HCT116 (cell line): Measurements from ENCODE around the gene CACNA1C. TPM values are rescaled to one million over a fixed set of nuclear protein-coding genes. Genes with fewer than 3 reads are reported as not detected.

ENCODE experiments used
- ATAC-seq: fragments of 200-7000 bp; cut with Tn5 transposase; 2 replicates; pipeline ENCODE4 v1.9.1; 2020; ENCODE audit warnings: mild to moderate bottlenecking, moderate library complexity
- BruUV-seq: library from RNA; stranded (reverse); fragments of 400-500 nt; replicated peaks from 2 replicates; lab custom pipeline; 2021; lab: Mats Ljungman, UMichigan
- CTCF ChIA-PET: fragments of 300-600 bp; sonication (Branson Sonifier 250); formaldehyde crosslinking; loops from one replicate; lab custom pipeline; 2021; ENCODE audit warnings: antibody characterized with exemption; lab: Charles Lee
- POLR2A ChIA-PET: fragments of 300-600, 350-600 bp; sonication (Branson Sonifier 250); formaldehyde crosslinking; loops from one replicate; lab custom pipeline; 2021; ENCODE audit warnings: antibody characterized with exemption; lab: Charles Lee
- RAD21 ChIA-PET, 2 experiments: fragments of 300-600 bp; sonication (Branson Sonifier 250); formaldehyde crosslinking; loops; one replicate each; lab custom pipeline; 2023; ENCODE audit warnings: low total read pairs in 2 of 2; ENCODE audit not compliant: uncharacterized antibody in 2 of 2, unreplicated experiment in 2 of 2, low non-redundant PET in 1 of 2; lab: Charles Lee
- DNase-seq: peaks from one replicate; pipeline ENCODE4 v3.0.0-alpha.2; 2010; ENCODE audit warnings: low read depth, low spot score
- H2AFZ ChIP-seq: fragments of 200-600 bp; shearing (Covaris generic), sonication (generic); 2 replicates; pipeline ENCODE4 v1.6.1; 2017; ENCODE audit warnings: low read depth, mixed run types, mixed read lengths, antibody characterized with exemption, low read length; ENCODE audit not compliant: poor library complexity, severe bottlenecking
- H3K27ac ChIP-seq: 2 replicates; pipeline ENCODE4 v1.5.1; 2012; ENCODE audit warnings: low read depth, low read length
- H3K27me3 ChIP-seq: fragments of 200-600 bp; sonication (generic); 2 replicates; pipeline ENCODE4 v1.6.1; 2016; ENCODE audit warnings: mixed run types, low read length, mixed read lengths; ENCODE audit not compliant: insufficient read depth
- H3K36me3 ChIP-seq, 2 experiments: fragments of 200-500 bp in 1 of 2; fragments of 200-600 bp in 1 of 2; sonication (Bioruptor generic) in 1 of 2; sonication (generic) in 1 of 2; 2 replicates each; pipeline versions ENCODE4 v1.5.1 to v1.6.1; 2014 to 2016; ENCODE audit warnings: low read length in 2 of 2, inconsistent platforms in 1 of 2, mixed read lengths in 1 of 2, mixed run types in 1 of 2; ENCODE audit not compliant: insufficient read depth in 2 of 2, control insufficient read depth in 1 of 2
- H3K4me1 ChIP-seq, 2 experiments: fragments of 200-600 bp in 1 of 2; sonication (generic) in 1 of 2; 2 replicates each; pipeline versions ENCODE4 v1.5.1 to v1.6.1; 2012 to 2017; ENCODE audit warnings: low read length in 2 of 2, inconsistent platforms in 1 of 2, mild to moderate bottlenecking in 1 of 2, mixed read lengths in 1 of 2, mixed run types in 1 of 2, moderate library complexity in 1 of 2; ENCODE audit not compliant: insufficient read depth in 2 of 2, control insufficient read depth in 1 of 2
- H3K4me2 ChIP-seq: fragments of 200-600 bp; sonication (generic); 2 replicates; pipeline ENCODE4 v1.6.1; 2017; ENCODE audit warnings: mixed run types, low read length, mixed read lengths
- H3K4me3 ChIP-seq, 2 experiments: fragments of 200-600 bp in 1 of 2; sonication (generic) in 1 of 2; replicated peaks in 1 of 2; 2 replicates each; pipeline ENCODE4 v1.5.1; 2011 to 2016; ENCODE audit warnings: low read length in 2 of 2, control low read depth in 1 of 2, low read depth in 1 of 2, mild to moderate bottlenecking in 1 of 2, mixed read lengths in 1 of 2, mixed run types in 1 of 2
- H3K79me2 ChIP-seq: fragments of 200-600 bp; sonication (generic); 2 replicates; pipeline ENCODE4 v1.6.1; 2017; ENCODE audit warnings: mild to moderate bottlenecking, mixed run types, low read length, moderate library complexity, mixed read lengths; ENCODE audit not compliant: insufficient read depth
- H3K9ac ChIP-seq: fragments of 200-600 bp; sonication (generic); 2 replicates; pipeline ENCODE4 v1.6.1; 2016; ENCODE audit warnings: low read length, mixed read lengths
- H3K9me2 ChIP-seq: fragments of 200-600 bp; sonication (generic), shearing (Covaris generic); 2 replicates; pipeline ENCODE4 v1.6.1; 2017; ENCODE audit warnings: mixed run types, mild to moderate bottlenecking, moderate library complexity; ENCODE audit not compliant: insufficient read depth
- H3K9me3 ChIP-seq, 2 experiments: fragments of 200-500 bp in 1 of 2; fragments of 200-600 bp in 1 of 2; sonication (Bioruptor generic) in 1 of 2; sonication (generic) in 1 of 2; 2 replicates each; pipeline ENCODE4 v1.6.1; 2014 to 2017; ENCODE audit warnings: low read length in 2 of 2, mixed read lengths in 2 of 2, inconsistent platforms in 1 of 2, low read depth in 1 of 2, mild to moderate bottlenecking in 1 of 2, mixed run types in 1 of 2, moderate library complexity in 1 of 2; ENCODE audit not compliant: control insufficient read depth in 1 of 2, insufficient read depth in 1 of 2
- H4K20me1 ChIP-seq: fragments of 200-600 bp; sonication (generic), shearing (Covaris generic); 2 replicates; pipeline ENCODE4 v1.6.1; 2017; ENCODE audit warnings: mixed run types, mild to moderate bottlenecking, moderate library complexity; ENCODE audit not compliant: insufficient read depth
- CBX3 ChIP-seq: IDR thresholded peaks from 2 replicates; pipeline ENCODE4 v1.6.1; 2012; ENCODE audit warnings: low read depth
- CEBPB ChIP-seq: IDR thresholded peaks from 2 replicates; pipeline ENCODE4 v1.6.1; 2012; ENCODE audit warnings: low read depth
- CTCF ChIP-seq, 3 experiments: fragments of 200-600 bp in 1 of 3; sonication (generic) in 1 of 3; IDR thresholded peaks in 2 of 3; conservative IDR thresholded peaks in 1 of 3; 2 replicates each; pipeline ENCODE4 v1.5.1; 2012 to 2017; ENCODE audit warnings: low read depth in 2 of 3, low read length in 2 of 3, antibody characterized with exemption in 1 of 3, borderline replicate concordance in 1 of 3, control low read depth in 1 of 3, mild to moderate bottlenecking in 1 of 3, mixed read lengths in 1 of 3, mixed run types in 1 of 3, moderate library complexity in 1 of 3; ENCODE audit not compliant: insufficient read depth in 1 of 3
- EGR1 ChIP-seq: IDR thresholded peaks from 2 replicates; pipeline ENCODE4 v1.6.1; 2012; ENCODE audit warnings: low read depth
- EZH2phosphoT487 ChIP-seq: fragments of 200-600 bp; IDR thresholded peaks from 2 replicates; pipeline ENCODE4 v1.6.1; 2018; ENCODE audit warnings: antibody characterized with exemption, borderline replicate concordance
- FOSL1 ChIP-seq: IDR thresholded peaks from 2 replicates; pipeline ENCODE4 v1.6.1; 2012; ENCODE audit warnings: low read depth
- JUND ChIP-seq: IDR thresholded peaks from 2 replicates; pipeline ENCODE4 v1.6.1; 2012
- POLR2AphosphoS5 ChIP-seq: IDR thresholded peaks from 2 replicates; pipeline ENCODE4 v1.6.1; 2011; ENCODE audit warnings: mild to moderate bottlenecking, low read depth, low read length, moderate library complexity
- RAD21 ChIP-seq: IDR thresholded peaks from 2 replicates; pipeline ENCODE4 v1.6.1; 2012; ENCODE audit warnings: low read depth, mild to moderate bottlenecking
- SP1 ChIP-seq: IDR thresholded peaks from 2 replicates; pipeline ENCODE4 v1.6.1; 2012; ENCODE audit warnings: low read depth
- SRF ChIP-seq: IDR thresholded peaks from 2 replicates; pipeline ENCODE4 v1.6.1; 2012; ENCODE audit warnings: low read depth
- ZFX ChIP-seq: fragments of 450-650 bp; IDR thresholded peaks from 2 replicates; pipeline ENCODE4 v1.6.1; 2017
- intact Hi-C: fragments of 100-400 bp; cut with micrococcal nuclease; formaldehyde crosslinking; loops from 2 replicates; pipeline ENCODE4 v1.10.0; 2022
- total RNA-seq: library from RNA; stranded (reverse); gene quantifications from one replicate; pipeline ENCODE4 v1.2.1, GENCODE V29; 2021; ENCODE audit not compliant: unreplicated experiment
- TF ChIP-seq, protein P1 (sequence below): IDR thresholded peaks from 2 replicates; pipeline ENCODE4 v1.6.1; 2012
- TF ChIP-seq, protein P2 (sequence below): IDR thresholded peaks from 2 replicates; pipeline ENCODE4 v1.6.1; 2012

The CACNA1C gene
- total RNA-seq, 1 experiment from 2014 or later: 0.05 TPM

GRCh38 chr12:2338991-2339431 lies 286.2 kb downstream of the CACNA1C start:
- H3K9me3 ChIP-seq: no peaks in the 10 kb centered on the region
- POLR2A ChIA-PET: no interaction called here
- no peaks in the 10 kb centered on the region for H4K20me1 ChIP-seq
- BruUV-seq: no TSS peak
- CTCF ChIA-PET: interaction anchor here (1.2 kb wide), 1 partner anchor 21 kb away, joined by 5 read pairs; no protein-coding TSS in a partner anchor
- H3K4me1 ChIP-seq: peaks cover 43 to 64% of the 10 kb centered on the region in 2 experiments
- intact Hi-C loops: loop anchor here (10.0 kb wide), 1 partner anchor 1436 kb away; no protein-coding TSS in a partner anchor
- no peak overlapping the region for H3K9ac ChIP-seq
- no peaks in the 10 kb centered on the region for H3K79me2 ChIP-seq
- H3K4me2 ChIP-seq: peak overlapping the region; percentile 55
- H2AFZ ChIP-seq: peak overlapping the region; percentile 59
- RAD21 ChIA-PET: no interaction called here
- ATAC-seq (no peak), DNase-seq (no peak)
- H3K9me2 ChIP-seq: no peaks in the 10 kb centered on the region
- no peaks in the 10 kb centered on the region for H3K36me3 ChIP-seq
- no peaks in the 10 kb centered on the region for H3K27me3 ChIP-seq
- no peak overlapping the region for H3K27ac ChIP-seq
- H3K4me3 ChIP-seq: peak overlapping the region in 1 of 2 experiments; percentile 7; a peak in 1 of 4 replicates
- TF ChIP-seq SP1 (peak; percentile 53), CEBPB (peak; percentile 50), ZFX (no peak), FOSL1 (peak; percentile 79), JUND (peak; percentile 60), SRF (0 out of 2 replicates have a peak, but pooled peaks have one; percentile 26)
- TF ChIP-seq, protein P1, sequence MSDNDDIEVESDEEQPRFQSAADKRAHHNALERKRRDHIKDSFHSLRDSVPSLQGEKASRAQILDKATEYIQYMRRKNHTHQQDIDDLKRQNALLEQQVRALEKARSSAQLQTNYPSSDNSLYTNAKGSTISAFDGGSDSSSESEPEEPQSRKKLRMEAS: no peak
- TF ChIP-seq, all 23 proteins: peak for 5

GRCh38 chr12:2341051-2341751 lies 288.4 kb downstream of the CACNA1C start:
- ChIA-PET CTCF (no interaction called here), POLR2A (no interaction called here), RAD21 (no interaction called here)
- peaks cover 29 to 42% of the 10 kb centered on the region in 2 experiments for H3K4me1 ChIP-seq
- H3K36me3 ChIP-seq: no peaks in the 10 kb centered on the region
- H3K27me3 ChIP-seq: no peaks in the 10 kb centered on the region
- BruUV-seq: no TSS peak
- DNase-seq (no peak), ATAC-seq (no peak)
- no peak overlapping the region for H3K4me2 ChIP-seq
- TF ChIP-seq RAD21 (no peak), CTCF (IDR thresholded peaks at IDR 0.05 in 2 of 3, conservative IDR thresholded peaks at IDR 0.05 in 1 of 3; ENCODE audit: borderline replicate concordance in 1 of 3, insufficient read depth in 1 of 3, low read depth in 2 of 3, low read length in 2 of 3) (no peak), FOSL1 (no peak), JUND (no peak), CBX3 (no peak), EGR1 (no peak), POLR2AphosphoS5 (no peak), EZH2phosphoT487 (no peak)
- TF ChIP-seq, protein P2, sequence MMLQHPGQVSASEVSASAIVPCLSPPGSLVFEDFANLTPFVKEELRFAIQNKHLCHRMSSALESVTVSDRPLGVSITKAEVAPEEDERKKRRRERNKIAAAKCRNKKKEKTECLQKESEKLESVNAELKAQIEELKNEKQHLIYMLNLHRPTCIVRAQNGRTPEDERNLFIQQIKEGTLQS: no peak
- H3K9ac ChIP-seq: no peak overlapping the region
- H3K9me3 ChIP-seq: no peaks in the 10 kb centered on the region
- H3K9me2 ChIP-seq: no peaks in the 10 kb centered on the region
- no peak overlapping the region for H3K27ac ChIP-seq
- no peak overlapping the region for H3K4me3 ChIP-seq
- H3K79me2 ChIP-seq: no peaks in the 10 kb centered on the region
- intact Hi-C loops: no loop called here
- H2AFZ ChIP-seq: no peak overlapping the region
- no peaks in the 10 kb centered on the region for H4K20me1 ChIP-seq
